Epithelial cell of esophagus (primary cell): ENCODE measurements around the gene SERAC1.
"Not testable (repeated sequence)": the region's sequence is repeated elsewhere in the genome, so short reads cannot be mapped to it uniquely, and the experiment has no call there.

ENCODE experiments used
- DNase-seq: peaks from one replicate; pipeline ENCODE4 v3.0.0; 2010; ENCODE audit warnings: low read depth
- H3K4me3 ChIP-seq: 2 replicates; pipeline ENCODE4 v1.5.1; 2011; ENCODE audit warnings: mild to moderate bottlenecking, low read length, control low read depth
- TF ChIP-seq, protein P1 (sequence below): IDR thresholded peaks from 2 replicates; pipeline ENCODE4 v1.5.1; 2011; ENCODE audit warnings: low read depth, mild to moderate bottlenecking, low read length, control low read depth, inconsistent platforms; ENCODE audit not compliant: insufficient read depth; ENCODE audit errors: missing control alignments

SERAC1 gene

DNA sequence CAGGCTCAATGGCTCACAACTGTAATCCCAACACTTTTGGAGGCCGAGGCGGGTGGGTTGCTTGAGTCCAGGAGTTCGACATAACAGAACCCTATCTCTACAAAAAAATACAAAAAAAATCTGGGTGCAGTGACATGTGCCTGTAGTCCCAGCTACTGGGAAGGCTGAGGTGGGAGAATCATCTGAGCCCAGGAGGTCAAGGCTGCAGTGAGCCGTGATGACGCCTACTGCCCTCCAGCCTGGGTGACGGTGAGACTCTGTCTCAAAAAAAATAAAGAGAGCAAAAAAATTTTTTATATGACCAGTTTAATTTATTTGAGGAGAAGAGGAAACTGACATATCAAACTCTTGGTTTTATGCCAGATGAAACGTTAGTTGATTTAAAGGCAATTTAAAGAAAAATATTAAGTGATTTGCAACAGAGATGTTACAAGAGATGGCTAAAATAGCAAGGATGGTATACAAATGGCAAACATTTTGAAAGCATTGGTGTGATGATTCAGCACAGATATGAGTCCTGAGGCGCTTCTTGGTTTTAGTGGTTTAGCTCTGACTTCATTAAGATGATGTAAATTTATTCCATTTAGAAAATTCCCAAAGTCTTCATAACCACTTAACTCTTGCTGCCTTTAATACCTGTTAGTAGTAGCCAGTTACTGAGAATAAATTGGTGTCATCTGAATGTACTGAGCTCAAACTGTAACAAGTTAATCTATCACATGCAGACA, 17.8 kb upstream of the SERAC1 start:
- TF ChIP-seq, protein P1, sequence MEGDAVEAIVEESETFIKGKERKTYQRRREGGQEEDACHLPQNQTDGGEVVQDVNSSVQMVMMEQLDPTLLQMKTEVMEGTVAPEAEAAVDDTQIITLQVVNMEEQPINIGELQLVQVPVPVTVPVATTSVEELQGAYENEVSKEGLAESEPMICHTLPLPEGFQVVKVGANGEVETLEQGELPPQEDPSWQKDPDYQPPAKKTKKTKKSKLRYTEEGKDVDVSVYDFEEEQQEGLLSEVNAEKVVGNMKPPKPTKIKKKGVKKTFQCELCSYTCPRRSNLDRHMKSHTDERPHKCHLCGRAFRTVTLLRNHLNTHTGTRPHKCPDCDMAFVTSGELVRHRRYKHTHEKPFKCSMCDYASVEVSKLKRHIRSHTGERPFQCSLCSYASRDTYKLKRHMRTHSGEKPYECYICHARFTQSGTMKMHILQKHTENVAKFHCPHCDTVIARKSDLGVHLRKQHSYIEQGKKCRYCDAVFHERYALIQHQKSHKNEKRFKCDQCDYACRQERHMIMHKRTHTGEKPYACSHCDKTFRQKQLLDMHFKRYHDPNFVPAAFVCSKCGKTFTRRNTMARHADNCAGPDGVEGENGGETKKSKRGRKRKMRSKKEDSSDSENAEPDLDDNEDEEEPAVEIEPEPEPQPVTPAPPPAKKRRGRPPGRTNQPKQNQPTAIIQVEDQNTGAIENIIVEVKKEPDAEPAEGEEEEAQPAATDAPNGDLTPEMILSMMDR, result no peak
- DNase-seq, result peak; percentile 84
- H3K4me3 ChIP-seq, result no peak overlapping the region

DNA sequence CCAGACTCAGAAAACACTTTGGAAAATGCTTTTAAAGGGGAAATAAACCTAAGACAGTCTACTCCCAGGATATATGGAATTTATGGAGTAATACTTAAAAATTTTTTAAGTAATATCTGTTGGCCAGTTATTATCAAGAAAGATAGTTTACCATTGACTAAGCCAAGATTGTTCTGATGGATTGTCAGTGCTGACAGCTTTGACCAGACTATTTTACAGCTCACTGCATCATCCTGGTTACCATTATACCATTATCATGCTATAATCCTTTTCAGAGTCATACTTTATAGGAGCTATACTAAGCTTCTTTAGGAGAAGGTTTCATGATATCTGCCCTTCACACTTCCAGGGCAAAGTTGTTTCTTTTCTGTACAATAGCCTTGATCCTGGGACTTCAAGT, 16.5 kb upstream of the SERAC1 start:
- no peak for DNase-seq
- TF ChIP-seq, protein P1, result no peak
- H3K4me3 ChIP-seq, result no peak overlapping the region

DNA sequence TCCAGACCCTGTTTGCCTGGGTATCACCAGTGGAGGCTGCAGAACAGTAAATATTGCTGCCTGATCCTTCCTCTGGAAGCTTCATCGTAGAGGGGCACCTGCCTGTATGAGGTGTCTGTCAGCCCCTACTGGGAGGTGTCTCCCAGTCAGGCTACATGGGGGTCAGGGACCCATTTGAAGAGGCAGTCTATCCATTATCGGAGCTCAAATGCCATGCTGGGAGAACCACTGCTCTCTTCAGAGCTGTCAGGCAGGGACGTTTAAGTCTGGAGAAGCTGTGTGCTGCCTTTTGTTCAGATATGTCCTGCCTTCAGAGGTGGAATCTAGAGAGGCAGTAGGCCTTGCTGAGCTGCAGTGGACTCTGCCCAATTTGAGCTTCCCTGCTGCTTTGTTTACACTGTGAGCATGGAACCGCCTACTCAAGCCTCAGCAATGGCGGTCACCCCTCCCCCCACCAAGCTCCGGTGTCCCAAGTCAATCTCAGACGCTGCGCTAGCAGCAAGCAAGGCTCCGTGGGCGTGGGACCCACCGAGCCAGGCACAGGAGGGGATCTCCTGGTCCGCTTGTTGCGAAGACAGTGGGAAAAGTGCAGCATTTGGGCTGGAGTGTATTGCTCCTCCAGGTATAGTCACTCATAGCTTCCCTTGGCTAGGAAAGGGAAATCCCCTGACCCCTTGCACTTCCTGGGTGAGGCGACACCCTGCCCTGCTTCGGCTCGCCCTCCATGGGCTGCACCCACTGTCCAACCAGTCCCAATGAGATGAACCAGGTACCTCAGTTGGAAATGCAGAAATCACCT, 15.3 kb upstream of the SERAC1 start:
- not testable (repeated sequence) for H3K4me3 ChIP-seq, DNase-seq

DNA sequence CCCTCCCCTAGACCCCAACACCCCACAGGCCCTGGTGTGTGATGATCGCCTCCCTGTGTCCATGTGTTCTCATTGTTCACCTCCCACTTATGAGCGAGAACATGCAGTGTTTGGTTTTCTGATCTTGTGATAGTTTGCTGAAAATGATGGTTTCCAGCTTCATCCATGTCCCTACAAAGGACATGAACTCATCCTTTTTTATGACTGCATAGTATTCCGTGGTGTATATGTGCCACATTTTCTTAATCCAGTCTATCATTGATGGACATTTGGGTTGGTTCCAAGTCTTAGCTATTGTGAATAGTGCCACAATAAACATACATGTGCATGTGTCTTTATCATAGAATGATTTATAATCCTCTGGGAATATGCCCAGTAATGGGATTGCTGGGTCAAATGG, 9.7 kb upstream of the SERAC1 start:
- not testable (repeated sequence) for DNase-seq, H3K4me3 ChIP-seq

DNA sequence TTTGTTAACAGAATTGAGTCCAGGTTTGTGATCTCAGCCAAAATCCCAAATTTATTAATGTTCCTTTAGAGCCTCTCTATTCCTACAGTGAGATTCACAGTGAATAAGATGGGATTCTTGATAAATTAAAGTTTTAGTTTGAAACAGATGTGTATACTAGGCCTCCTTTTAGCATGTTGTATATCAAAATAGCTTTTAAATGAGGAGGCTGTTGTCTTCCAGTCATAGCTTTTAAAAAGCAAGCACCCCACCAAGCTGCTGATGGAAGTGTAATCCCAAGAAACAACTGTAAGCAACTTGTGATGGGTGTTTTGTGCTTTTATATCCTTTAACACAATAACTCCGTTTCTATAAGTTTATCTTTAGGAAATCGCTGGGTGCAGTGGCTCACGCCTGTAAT, 7.0 kb upstream of the SERAC1 start:
- no peak for DNase-seq
- TF ChIP-seq, protein P1, result no peak
- H3K4me3 ChIP-seq, result no peak overlapping the region

DNA sequence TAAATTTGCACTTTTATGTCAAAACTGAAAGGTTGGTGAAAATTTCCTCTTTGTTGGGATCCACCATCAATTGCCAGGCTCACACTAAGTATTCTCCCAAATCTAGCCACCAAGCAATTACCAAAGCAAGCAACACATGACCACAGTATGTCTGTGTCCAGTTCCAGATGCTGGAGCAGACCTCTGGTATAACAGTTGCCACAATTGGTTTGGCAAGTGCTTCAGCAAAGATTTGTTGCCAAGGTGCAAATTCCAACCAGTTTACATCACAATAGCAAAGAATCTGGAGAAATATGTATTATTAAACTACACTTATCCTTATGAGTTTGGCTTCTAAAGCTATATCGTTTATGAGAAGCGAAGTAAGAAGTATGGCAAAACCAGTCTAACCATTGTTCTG, 6.5 kb upstream of the SERAC1 start:
- TF ChIP-seq, protein P1, result no peak
- H3K4me3 ChIP-seq, result no peak overlapping the region
- DNase-seq, result peak; percentile 29

DNA sequence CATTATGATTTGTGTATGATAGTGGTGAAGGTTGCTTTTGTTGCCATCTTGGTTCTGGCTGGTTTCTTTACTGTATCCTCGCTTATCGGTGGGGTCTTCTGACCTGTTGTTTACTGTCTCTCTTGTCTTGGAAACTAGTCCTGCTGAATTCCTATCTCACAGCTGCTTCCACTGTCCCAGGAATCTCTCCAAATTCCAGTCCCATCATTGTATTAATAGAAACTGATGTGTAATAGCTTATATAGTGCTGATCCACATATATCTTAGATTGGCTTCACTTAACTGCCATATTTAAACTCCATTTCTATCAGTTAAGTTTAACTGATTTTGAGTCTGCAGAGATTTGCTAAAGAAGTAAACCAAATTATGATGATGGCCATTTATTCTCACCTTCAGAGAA, 6.0 kb upstream of the SERAC1 start:
- DNase-seq, result no peak
- TF ChIP-seq, protein P1, result no peak
- H3K4me3 ChIP-seq, result no peak overlapping the region

DNA sequence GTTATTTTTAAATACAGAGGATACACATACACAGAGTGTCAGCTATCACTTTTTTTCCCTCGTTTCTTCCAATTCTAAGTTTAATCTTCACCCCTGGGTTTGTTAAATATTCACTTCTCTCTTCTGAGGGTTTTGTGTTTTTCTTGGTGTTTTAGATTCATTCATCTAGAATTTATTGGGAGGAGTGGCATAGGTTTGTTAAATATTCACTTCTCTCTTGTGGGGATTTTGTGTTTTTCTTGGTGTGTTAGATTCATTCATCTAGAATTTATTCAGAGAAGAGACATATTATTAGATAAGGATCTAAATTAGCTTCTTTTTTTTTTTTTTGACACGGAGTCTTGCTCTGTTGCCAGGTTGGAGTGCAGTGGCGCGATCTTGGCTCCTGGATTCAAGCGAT, 3.9 kb upstream of the SERAC1 start:
- DNase-seq, result no peak
- TF ChIP-seq, protein P1, result no peak
- no peak overlapping the region for H3K4me3 ChIP-seq
